ENCODE measurements around the gene RBCK1. TPM values are rescaled to one million over a fixed set of nuclear protein-coding genes. Genes with fewer than 3 reads are reported as not detected.

Gene RBCK1
- total and polyA plus RNA-seq, 2 donors (not counting 3 experiments of a cell fraction or from before 2014, with no cell fraction given), result 80.4 to 82.7 TPM

- H3K9me3 ChIP-seq (replicated peaks; ENCODE audit: control insufficient read depth, insufficient read depth, low read length), result no peaks in the 10 kb centered on the region
- ChIA-PET POLR2A (interaction anchor here (0.7 kb wide), 1 partner anchor 136 kb away, joined by 3 read pairs; no protein-coding TSS in a partner anchor), CTCF (interaction anchor here (1.3 to 1.9 kb wide), 3 partner anchors 22 to 79 kb away, joined by 3 to 6 read pairs (median 4); no protein-coding TSS in a partner anchor)
- no TSS peak for BruUV-seq (replicated peaks)
- no peak overlapping the region for H3K9ac ChIP-seq (replicated peaks; ENCODE audit: extremely low read depth, insufficient read depth, low read length)
- peak overlapping the region in 1 of 3 experiments; percentile 69 for H3K4me3 ChIP-seq (replicated peaks in 1 of 3; ENCODE audit: insufficient read depth in 1 of 3, low read depth in 1 of 3, low read length in 3 of 3)
- peak overlapping the region; percentile 80 for H3K4me2 ChIP-seq (ENCODE audit: insufficient read depth, low read length)
- no peak overlapping the region for H3K27ac ChIP-seq (ENCODE audit: insufficient read depth, low read depth, low read length)
- no peak overlapping the region for H2AFZ ChIP-seq (ENCODE audit: low read depth, low read length)
- peaks cover 0 to 6% of the 10 kb centered on the region in 2 experiments for H3K36me3 ChIP-seq (ENCODE audit: control insufficient read depth in 2 of 2, extremely low read depth in 1 of 2, insufficient read depth in 2 of 2, low read length in 2 of 2)
- dilution Hi-C loops (cut with MboI; ENCODE audit: extremely low pct_ligation_motif_present, low sequenced_read_pairs), result no loop called here
- no peaks in the 10 kb centered on the region for H4K20me1 ChIP-seq (replicated peaks; ENCODE audit: control insufficient read depth, extremely low read depth, insufficient read depth, low read length)
- H3K27me3 ChIP-seq (ENCODE audit: control insufficient read depth in 2 of 2, insufficient read depth in 2 of 2, low read length in 2 of 2), result no peaks in the 10 kb centered on the region
- no peak for DNase-seq (ENCODE audit: low read depth, low spot score)
- no peaks in the 10 kb centered on the region for H3K9me1 ChIP-seq (replicated peaks; ENCODE audit: control insufficient read depth, extremely low read depth, insufficient read depth, low read length)
- H3K4me1 ChIP-seq (ENCODE audit: control insufficient read depth, extremely low read depth, insufficient read depth, low read length), result peaks cover 17% of the 10 kb centered on the region
- TF ChIP-seq POLR2AphosphoS5 (IDR thresholded peaks at IDR 0.05; ENCODE audit: insufficient read depth, low read depth, low read length) (no peak), MYC (IDR thresholded peaks at IDR 0.05; ENCODE audit: low read depth, low read length) (no peak), POLR2A (IDR thresholded peaks at IDR 0.05; ENCODE audit: low read depth, low read length) (no peak), EZH2 (IDR thresholded peaks at IDR 0.05; ENCODE audit: borderline replicate concordance, low read depth, low read length, severe bottlenecking) (no peak), GATA2 (IDR thresholded peaks at IDR 0.05; ENCODE audit: insufficient read depth, insufficient read length, low read depth, low read length) (no peak), CTCF (IDR thresholded peaks at IDR 0.05; ENCODE audit: extremely low read depth in 1 of 2, insufficient read depth in 1 of 2, low read depth in 1 of 2, low read length in 2 of 2) (no peak), MAX (IDR thresholded peaks at IDR 0.05; ENCODE audit: insufficient read depth, insufficient read length) (no peak), JUN (IDR thresholded peaks at IDR 0.05; ENCODE audit: borderline replicate concordance, insufficient read depth, insufficient read length, low read depth) (no peak), FOS (IDR thresholded peaks at IDR 0.05; ENCODE audit: borderline replicate concordance, insufficient read depth, low read length) (no peak)
- no peak for FAIRE-seq
- peaks cover 38% of the 10 kb centered on the region for H3K79me2 ChIP-seq (ENCODE audit: control insufficient read depth, insufficient read depth, low read length)
- intact Hi-C loops (cut with micrococcal nuclease), result loop anchor here (2.0 kb wide), 2 partner anchors 27 to 53 kb away; partner anchors contain the start of gene TBC1D20
These were observed 1.8 kb downstream of the RBCK1 start for GRCh38 chr20:409697-410559.

Measured in endothelial cell of umbilical vein (primary cell).